GM19455 (cell line): ENCODE results near the gene MROH8.
"Not testable (repeated sequence)": the region's sequence is repeated elsewhere in the genome, so short reads cannot be mapped to it uniquely, and the experiment has no call there.

Source experiments
- ATAC-seq: cut with Tn5 transposase; IDR thresholded peaks from one replicate; pipeline ENCODE4 v1.9.1; 2021; ENCODE audit not compliant: unreplicated experiment

MROH8 gene

DNA sequence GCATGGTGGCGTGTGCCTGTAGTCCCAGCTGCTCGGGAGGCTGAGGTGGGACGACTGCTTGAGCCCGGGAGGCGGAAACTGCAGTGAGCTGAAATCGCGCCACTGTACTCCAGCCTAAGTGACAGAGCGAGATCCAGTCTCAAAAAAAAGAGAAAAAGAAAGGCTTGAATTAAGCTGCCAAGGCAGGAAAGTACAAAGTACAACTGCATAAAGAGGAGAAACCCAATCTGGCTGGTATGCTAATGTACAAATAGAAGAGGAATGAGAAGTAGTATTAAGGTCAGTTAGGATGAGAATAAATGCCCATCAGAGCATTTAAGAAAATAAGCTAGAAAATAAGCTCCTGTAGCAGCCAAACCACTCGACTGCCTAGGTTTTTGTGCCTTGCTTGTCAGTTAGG lies 23.4 kb downstream of the MROH8 start:
- ATAC-seq, result no peak

GRCh38 chr20:37154684-37155298 lies 24.6 kb downstream of the MROH8 start:
- no peak for ATAC-seq

DNA sequence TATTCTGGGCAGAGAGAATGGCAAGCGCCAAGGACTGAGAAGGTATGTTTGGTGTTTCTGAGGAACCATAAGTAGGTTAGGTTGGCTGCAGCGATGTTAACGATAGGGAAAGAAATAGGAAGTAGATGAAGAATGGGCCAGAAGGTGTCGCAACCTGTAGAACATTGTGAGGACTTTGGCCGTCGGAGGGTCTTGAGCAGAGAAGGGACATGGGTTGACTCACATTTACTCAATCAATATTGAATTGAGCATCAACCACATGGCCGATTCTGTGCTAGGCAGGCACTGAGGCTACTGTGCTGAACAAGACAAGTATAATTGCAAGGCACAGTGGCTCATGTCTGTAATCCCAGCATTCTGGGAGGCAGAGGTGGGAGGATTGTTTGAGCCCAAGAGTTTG lies 27.1 kb downstream of the MROH8 start:
- no peak for ATAC-seq

GRCh38 chr20:37151529-37151928 lies 27.8 kb downstream of the MROH8 start:
- no peak for ATAC-seq

- not testable (repeated sequence) for ATAC-seq
These were observed 28.5 kb downstream of the MROH8 start for GRCh38 chr20:37150864-37151263.

DNA sequence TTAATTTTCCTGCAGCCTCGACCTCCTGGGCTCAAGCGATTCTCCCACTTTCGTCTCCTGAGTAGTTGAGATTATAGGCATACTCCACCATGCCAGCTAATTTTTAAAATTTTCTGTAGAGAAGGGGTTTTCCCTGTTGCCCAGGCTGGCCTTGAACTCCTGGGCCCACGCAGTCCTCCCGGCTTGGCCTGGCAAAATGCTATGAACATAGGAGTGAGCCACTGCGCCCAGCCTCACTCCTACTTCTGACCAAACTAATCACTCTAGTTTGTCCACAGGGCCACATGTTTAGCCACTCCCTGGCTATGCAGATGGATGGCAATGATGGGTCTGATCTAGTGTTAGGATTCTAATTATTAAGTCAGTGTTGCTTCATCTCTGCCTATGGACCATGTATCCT lies 32.1 kb downstream of the MROH8 start:
- ATAC-seq, result no peak

DNA sequence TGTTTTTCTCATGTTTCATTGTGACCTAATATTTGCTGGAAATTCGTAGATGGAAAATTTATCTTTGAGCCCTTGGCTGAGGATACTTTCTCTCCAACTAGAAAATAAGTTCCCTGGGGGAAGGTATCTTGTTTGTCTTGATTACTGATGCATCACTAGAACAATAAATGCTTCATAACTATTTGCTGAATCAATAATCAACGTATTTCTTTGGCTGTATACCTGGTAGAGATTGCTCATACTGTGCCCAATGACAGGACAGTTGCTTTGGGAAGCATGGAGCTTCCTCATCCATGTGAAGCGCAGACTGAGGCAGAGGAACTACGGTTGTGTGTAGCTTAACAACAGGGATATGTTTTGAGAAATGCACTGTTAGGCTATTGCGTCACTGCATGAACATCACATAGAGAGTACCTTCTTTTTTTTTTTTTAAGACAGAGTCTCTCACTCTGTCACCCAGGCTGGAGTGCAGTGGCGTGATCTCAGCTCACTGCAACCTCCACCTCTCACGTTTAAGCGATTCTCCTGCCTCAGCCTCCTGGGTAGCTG lies 34.4 kb downstream of the MROH8 start:
- ATAC-seq, result no peak

DNA sequence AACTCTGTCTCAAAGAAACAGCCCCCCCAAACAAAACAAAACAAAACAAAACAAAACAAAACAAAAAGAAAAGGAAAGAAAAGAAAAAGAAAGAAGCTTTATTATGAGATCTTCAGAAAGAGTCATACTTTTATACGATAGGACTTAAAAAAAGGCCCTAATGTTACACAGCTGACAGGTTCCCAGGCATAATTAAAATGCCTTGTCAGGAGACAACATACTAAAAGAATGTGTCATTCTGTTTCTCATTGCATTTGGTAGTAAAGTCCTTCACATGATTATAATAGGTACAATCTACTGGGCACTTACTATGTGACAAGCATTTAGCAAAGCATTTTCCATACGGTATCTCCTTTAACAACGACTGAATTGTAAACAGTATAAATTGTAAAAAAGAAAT lies 36.6 kb downstream of the MROH8 start:
- no peak for ATAC-seq

- ATAC-seq, result no peak
These were observed 41.8 kb downstream of the MROH8 start for GRCh38 chr20:37137547-37137946.

- ATAC-seq, result no peak
These were observed 45.4 kb downstream of the MROH8 start for GRCh38 chr20:37133952-37134351.

DNA sequence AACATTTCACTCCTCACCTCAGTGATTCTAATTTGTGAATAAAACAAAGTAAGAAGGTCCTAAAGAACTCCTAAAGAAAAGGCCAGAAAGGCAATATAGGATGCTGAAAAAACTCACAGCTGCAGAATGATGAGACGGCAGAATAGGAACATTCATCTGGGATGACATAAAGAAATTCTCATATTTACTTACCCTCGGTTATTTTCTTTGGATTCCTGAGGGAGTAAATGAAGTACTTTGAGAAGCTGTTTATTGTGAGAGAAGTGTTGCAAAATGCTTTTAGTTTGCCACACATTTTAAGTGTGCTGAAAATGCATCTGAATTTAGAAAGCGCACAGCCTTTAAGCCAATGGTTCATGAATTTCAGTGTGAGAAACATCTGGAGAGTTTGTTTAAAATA lies 47.9 kb downstream of the MROH8 start:
- no peak for ATAC-seq

- no peak for ATAC-seq
These were observed 50.5 kb downstream of the MROH8 start for GRCh38 chr20:37128803-37129202.

DNA sequence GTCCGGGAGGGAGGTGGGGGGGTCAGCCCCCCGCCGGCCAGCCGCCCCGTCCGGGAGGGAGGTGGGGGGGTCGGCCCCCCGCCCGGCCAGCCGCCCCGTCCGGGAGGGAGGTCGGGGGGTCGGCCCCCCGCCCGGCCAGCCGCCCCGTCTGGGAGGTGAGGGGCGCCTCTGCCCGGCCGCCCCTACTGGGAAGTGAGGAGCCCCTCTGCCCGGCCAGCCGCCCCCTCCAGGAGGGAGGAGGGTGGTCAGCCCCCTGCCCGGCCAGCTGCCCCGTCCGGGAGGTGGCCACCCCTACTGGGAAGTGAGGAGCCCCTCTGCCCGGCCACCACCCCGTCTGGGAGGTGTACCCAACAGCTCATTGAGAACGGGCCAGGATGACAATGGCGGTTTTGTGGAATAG lies 53.1 kb downstream of the MROH8 start:
- not testable (repeated sequence) for ATAC-seq

DNA sequence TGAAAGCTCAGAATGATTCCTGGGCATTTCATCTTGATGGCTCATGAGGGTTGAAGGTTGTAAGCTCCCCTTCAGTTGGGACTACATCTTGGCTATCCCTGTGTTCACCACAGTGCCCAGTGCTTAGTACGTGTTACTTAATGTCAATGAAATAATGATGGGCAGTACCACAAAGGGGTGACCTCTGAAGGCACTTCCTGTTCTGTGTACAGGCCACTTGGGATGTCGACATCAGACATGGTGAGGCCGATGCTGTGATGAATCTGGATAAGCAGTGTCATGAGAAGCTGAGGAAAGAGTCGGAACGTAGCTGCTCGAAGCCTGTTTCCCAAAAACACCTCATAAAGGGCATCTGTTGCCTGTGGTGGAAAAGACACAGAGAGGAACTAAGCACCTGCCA lies 55.9 kb downstream of the MROH8 start:
- ATAC-seq, result no peak

DNA sequence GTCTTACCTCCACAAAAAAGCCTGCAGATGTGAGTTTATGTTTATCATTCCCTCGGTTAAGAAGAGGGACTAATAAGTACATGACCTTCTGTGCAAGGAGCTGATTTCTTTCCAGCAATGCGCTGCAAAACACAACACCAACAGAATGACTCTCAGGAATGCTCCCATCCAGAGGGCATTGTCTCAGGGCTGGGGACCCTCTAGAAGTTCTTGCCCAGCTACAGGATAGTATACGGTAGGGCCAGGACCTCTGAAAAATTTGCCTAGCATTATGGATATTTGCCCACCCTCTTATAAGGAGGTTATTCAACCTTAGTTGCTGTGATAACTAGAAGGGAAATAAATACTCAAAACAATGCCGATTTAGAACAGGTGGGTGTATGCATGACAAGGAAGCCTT lies 58.9 kb downstream of the MROH8 start:
- ATAC-seq, result no peak

DNA sequence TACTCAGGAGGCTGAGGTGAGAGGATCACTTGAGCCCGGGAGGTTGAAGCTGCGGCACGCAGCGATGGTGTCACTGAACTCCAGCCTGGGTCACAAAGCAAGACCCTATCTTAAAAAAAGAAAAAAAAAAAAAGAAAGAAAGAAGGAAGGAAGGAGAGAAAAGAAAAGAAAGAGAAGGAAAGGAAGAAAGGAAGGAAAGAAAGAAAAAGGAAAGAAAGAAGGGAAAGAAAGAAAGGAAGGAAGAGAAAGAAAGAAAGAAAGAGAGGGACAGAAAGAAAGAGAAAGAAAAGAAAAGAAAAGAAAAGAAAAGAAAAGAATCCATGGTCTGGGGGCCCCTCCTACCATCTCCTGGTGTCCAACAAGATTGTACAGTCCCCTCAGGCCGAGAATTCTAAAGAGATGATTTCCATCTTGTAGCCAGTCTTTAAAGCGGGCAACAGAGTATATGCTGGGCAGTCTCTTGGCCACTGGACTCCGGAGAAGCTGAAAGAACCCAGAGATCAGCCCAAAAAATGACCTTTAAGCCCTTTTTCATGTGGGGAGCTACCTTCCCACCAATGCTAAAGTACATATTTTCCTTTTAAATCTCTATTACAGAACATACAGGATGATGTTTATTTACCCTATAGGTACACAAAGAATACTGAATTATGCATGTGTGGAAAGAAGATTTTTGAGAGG lies 59.9 kb downstream of the MROH8 start:
- no peak for ATAC-seq

DNA sequence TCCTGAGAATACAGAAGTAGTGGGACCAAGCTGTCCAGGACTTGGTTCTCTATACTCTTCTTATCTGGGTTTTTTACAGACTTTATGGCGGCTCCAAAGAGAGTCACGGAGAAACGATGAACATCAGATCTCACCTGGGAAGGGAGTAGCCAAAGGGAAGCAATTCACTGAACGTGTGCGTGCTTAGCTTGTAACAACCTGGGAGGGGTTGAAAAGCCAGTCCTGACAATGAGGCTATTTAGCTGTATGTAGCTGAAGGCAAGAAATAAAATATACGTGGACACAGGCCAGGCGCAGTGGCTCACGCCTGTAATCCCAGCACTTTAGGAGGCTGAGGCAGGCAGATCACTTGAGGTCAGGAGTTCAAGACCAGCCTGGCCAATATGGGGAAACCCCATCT lies 65.3 kb downstream of the MROH8 start:
- ATAC-seq, result no peak

DNA sequence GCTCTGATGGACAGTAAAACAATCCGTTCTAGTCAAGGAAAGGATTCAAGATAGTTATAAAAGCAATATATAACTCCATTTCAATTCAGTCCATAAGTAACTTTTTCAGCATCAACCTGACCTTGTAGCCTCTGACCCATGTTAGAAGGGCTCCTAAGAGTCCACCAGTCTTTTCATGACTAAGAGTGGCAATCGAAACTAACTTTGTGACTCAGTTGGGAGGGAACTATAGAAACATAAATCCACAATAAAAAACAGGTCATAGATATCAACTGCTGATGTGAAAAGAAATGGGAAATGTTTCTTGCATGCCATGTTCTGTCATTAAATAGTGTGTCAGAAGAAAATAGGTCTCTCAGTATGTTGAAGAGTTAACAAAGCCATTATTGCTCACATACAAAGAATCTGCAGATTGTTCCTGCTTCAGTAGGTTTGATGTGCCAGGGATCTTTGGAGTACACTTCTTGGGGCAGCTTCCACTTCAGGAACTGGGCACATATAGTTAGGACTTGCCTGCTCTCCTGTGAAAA lies 67.4 kb downstream of the MROH8 start:
- ATAC-seq, result no peak

DNA sequence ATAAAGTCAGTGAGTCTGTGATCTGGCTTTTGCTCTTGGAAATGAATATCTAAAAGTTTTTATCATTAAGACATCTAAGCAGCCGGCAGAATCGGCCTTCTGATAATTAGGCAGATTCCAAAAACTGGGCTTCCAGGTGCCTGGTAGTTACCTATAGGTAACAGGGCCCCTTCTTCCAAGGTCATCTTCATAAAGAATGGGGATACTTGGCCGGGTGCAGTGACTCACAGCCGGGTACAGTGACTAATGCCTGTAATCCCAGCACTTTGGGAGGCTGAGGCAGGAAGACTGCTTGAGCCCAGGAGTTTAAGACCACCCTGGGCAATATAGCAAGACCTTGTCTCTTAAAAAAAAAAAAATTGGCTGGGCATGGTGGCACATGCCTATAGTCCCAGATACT lies 70.7 kb downstream of the MROH8 start:
- ATAC-seq, result no peak

DNA sequence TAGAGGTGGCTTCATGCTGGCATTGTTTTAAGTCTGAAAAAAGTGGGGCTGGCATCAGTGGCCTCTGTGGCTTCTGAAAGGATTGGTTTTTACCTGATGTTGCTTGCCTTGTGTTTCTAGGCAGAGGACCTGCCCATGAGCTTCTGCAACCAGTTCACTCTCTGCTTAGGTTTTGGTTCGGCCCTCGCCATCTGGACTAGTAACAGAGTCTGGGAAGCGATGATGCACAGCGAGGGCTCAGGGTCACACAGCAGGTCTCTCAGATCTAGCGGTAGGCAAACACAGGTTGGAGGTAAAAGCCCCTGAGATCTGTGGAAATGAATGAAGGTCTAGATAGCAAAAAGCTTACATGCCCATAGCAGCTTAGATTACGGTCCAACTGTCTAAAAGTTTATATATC lies 76.8 kb downstream of the MROH8 start:
- no peak for ATAC-seq

- ATAC-seq, result no peak
These were observed 82.8 kb downstream of the MROH8 start for GRCh38 chr20:37096415-37097041.
